Activated T-cell treated with anti-CD3 and anti-CD28 coated beads for 1 hour (primary cell): Measurements from ENCODE around the gene SAFB2.

Experiments used
- DNase-seq: peaks from one replicate; pipeline ENCODE4 v3.0.0-alpha.2; 2020; ENCODE audit warnings: low read depth

The SAFB2 gene

DNA sequence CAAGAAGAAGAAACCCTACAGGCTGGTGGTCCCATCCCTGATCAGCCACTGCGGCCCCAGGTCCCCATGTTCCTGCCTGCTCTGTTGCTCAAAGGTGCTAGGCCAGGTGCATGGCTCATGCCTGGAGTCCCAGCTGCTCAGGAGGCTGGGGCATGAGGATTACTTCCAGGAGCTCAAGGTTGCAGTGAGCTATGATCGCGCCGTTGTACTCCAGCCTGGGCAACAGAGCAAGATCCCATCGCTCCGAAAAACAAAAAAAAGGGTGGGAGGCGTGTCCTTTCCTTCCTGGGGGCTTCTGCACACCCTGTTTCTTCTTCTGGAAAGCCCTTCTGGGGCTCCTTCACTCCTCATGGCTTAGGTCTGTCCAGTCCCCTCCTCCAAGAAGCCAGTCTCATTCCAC lies 42.9 kb downstream of the SAFB2 start:
- DNase-seq: no peak

DNA sequence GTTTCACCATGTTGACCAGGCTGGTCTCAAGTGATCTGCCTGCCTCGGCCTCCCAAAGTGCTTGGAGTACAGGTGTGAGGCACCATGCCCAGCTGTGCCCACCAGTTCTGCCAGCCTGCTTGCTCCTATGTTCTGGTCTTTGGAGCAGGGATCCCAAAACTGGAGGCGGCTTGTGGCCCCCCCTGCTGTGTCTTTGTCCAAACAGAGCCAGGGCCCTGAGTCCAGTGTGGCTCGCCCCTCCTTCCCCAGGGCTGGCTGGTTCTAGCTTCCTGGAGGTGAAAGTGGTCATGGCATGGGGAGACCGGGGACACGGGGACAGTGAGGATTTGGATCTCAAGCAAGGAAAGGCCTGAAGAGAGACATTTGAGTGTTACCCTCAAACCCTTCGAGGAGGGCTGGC lies 43.3 kb downstream of the SAFB2 start:
- DNase-seq: no peak

DNA sequence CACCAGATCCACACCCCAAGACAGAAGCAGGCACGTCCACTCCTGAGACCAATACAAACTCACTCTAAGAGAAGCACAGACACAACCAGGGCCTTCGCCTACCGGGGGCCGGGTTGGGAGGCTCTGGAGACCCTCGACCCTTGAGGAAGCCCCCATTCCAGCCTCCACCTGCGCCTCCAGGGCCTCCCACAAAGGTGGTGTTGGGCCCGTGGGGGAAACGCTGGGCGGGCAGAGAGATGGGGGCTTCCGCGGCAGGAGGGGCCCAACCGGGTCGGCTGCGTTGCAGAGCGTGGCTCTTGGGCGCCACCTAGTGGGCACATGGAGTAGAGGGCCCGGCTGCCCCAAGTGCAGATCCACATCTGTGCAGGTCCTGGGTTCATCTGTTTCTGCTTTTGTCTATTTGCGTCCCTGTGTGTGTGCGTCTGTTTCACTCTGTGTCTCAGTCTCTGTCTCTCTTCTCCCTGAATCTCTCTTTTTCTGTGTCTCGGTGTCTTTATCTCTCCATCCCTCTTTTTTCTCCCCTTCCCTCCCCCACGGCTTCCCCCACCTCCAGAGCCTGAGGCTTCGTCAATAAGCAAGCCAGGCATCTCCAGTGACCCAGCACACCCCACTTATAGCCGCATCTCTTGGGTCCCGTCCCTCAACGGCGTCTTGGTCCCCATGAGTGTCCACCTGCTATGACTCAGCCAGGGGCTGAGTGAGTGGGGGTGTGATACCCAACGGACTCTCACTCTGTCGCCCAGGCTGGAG lies 44.3 kb downstream of the SAFB2 start:
- DNase-seq: peak; percentile 61

DNA sequence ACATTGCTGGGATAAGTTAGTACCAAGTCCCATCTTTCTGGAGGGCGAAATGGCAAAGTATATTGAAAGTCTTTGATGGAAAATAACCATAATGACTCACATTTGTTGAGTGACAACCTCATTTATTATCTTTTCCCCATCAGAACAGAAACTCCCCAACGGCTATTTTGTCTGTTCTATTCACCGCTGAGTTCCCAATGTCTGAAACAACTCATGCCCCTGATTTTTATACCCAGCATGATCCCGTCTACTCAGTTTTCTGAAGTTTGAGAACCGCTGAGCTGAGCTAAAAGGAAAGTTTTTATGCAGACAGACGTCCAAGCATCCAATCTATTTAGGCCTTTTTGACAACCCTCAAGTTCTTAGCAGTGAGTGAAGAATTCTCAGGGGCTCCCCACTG lies 47.0 kb downstream of the SAFB2 start:
- DNase-seq: no peak

DNA sequence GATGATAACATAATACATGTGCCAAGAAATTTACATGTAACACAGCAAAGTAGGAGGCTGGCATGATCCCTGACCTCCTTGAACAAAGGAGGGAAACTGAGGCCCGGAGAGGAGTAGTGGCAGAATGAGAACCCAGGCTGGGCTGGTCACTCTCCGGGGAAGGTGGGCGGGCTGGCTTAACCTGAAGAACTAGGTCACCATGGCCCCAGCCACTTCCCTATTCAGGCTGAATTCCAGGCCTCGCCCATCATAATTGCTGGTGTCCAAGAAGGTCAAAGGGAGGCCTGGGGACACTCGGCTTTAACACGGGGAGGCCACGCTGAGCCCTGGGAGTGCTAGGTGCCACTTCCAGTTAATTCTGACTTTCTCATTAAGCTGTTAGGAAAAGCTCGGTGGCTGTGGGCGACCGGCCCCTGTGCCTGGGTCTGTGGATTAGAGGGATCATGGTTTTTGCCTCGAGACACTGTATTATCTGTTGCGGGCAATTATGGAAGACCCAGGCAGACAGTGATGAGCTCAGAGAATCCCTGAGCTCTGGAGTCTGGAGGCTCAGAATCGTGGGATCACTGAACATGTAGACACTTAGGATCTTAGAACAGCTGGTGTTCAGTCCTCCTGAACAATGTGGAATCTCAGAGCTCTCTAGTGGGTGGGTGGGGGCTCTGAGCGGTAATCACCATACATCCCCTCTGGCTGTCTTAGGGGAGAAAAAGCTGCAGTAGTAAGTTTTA lies 49.9 kb downstream of the SAFB2 start:
- no peak for DNase-seq

DNA sequence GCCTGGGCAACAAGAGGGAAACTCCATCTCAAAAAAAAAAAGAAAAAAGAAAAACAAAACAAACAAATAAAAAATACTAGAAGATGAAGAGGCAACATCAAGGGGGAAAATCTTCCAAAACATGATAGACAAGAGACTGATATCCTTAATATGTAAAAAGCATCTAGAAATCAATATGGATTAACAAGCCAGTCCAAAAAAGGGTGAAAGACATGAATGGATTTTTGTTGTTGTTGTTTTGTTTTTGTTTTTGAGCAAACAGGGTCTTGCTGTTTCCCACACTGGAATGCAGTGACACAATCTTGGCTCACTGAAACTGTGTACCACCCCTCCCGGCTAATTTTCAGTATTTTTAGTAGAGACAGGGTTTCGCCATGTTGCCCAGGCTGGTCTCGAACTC lies 50.8 kb downstream of the SAFB2 start:
- DNase-seq: no peak

DNA sequence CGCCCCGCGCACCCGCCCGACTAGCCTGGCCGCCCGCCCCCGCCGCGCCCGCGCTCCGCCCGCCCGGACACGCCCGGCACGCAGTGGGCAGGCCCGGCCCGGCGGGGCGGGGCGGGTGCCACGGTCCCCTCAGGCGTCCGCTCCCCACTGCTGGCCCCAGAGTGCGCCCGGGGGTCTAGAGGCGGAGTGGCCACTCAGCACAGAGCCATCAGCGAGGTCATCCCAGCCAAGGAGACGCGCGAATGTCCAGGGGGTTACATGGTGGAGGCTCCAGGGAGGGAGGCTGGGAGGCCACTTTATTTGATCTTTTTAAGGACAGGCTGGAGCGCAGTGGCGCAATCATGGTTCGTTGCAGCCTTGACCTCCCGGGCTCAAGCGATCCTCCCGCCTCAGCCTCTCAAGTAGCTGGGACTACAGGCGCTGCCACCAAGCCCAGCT lies 54.6 kb downstream of the SAFB2 start:
- DNase-seq: no peak

DNA sequence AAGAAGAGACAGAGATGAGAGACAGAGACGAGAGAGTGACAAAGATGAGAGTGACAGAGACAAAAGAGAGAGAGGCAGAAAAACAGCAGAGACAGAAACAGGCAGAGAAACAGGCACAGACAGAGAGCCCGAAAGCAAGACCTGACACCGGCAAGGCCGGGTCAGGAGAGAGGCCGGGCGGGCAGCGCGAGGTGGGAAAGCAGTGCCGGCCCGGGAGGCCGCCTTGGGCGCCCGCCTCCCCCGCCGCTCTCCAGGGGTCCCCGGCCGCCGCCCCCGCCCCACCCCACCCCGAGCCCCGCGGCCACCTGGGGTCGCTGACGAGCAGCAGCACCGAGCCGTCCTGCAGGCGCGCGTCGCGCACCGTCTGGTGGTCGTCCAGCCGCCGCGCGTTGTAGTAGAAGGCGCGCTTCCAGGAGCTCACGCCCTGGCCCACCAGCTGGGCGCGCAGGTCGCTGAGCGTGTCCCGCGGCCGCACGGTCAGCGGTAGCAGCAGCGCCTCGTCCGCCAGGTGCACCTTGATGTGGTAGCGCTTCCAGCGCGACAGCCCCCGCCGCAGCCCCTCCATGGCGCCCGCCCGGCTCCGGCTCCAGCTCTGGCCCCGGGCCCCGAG lies 55.1 kb downstream of the SAFB2 start, which contains the start of gene TINCR:
TINCR (minus strand) TSS at position 594 of the 610 bp plus-strand sequence.
- DNase-seq: no peak

DNA sequence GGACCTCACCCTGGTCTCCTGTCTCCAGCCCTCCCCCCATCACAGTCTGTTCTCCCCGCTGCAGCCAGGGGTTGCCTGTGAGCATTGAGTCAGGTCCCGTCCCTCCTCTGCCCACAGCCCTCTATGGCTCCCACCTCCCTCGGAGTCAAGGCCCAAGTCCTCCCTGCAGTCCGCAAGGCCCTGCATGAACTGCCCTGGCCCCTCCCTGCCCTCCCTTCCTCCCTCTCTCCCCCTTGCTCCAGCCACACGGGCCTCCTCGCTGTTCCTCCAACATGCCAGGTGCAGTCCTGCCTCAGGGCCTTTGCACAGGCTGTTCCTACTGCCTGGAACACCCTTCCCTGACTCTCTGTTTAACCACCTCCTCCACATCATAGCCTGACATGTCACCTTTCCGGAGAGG lies 57.6 kb downstream of the SAFB2 start:
- DNase-seq: no peak

DNA sequence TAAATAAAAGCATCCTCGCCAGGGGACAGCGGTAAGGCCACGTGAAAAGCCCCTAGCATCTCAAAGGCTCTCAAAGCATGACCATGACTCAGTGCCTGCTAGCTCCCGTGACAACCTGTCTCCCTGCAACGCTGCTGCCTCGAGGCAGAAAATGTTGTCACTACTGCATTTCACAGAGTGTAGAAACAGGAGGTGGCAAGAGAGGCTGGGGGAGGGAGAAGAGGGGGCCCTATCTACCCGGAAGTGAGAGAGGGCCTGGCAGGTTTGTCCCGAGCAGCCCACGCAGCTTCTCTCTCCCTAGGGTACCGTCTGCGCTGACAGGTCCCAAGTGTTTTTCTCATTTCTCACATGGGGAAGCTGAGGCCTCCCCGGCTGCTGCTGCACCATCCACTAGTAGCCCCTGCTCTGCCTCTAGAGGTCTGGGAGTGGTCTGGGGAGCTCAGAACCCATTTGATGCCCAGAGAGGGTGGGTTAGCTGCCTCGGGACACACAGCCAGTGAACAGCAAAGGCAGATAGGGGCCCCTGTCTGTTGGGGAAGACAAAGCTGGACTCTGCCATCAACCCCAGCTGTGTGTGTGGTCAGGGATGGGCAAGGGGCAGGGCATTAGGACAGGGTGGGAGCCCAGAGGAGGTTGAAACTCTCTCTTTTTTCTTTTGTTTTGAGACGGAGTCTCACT lies 58.5 kb downstream of the SAFB2 start:
- DNase-seq: no peak

DNA sequence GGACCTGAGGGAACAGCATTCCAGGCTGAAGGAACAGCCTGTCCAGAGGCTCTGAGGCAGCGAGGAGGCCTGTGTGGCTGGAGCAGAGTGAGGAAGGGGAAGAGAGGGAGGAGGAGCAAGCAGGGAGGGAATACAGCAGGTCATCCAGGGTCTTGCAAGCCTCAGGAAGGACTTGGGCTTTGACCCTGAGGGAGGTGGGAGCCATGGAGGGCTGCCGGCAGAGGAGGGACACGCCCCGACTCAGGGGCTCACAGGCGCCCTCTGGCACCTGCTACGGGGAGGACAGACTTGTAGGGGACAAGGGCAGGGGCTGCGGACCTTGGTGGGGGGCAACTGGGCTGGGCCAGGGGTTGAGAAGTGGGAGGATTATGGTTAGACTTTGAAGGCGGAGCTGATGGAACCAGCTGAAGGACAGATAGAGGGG lies 59.6 kb downstream of the SAFB2 start:
- no peak for DNase-seq

DNA sequence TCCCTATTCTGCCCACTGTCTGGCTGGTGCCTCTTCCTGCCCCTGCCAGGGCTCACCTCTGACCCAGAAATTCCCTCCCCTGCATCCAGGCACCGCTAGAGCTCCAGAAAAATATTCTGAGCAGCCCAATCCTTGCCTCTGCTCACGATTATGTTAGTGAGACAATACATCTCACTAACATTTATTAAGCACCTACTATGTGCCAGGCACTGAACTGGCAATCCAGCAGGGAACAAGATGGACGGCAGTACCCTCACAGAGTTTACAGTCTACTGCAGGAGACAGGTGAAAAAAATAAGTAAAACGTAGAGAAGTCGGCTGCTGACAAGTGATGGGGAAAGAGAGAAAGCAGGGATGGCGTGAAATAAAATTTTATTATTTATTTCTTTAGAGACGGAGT lies 60.3 kb downstream of the SAFB2 start:
- DNase-seq: no peak

DNA sequence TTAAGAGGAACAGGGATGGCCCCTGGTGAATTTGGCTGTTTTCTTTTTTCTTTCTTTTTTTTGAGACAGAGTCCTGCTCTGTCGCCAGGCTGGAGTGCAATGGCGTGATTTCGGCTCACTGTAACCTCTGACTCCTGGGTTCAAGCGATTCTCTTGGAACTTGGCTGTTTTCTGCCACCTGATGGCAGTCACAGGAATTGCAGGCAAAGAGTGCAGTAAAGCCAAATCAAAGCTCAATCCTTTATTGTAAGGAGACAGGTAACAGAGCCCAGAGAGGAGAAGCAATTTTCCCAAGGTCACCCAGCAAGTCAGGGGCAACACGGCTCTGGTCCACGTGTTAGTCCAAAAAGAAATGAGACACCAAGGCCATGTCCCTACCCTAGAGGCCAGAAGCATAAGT lies 61.0 kb downstream of the SAFB2 start:
- no peak for DNase-seq

DNA sequence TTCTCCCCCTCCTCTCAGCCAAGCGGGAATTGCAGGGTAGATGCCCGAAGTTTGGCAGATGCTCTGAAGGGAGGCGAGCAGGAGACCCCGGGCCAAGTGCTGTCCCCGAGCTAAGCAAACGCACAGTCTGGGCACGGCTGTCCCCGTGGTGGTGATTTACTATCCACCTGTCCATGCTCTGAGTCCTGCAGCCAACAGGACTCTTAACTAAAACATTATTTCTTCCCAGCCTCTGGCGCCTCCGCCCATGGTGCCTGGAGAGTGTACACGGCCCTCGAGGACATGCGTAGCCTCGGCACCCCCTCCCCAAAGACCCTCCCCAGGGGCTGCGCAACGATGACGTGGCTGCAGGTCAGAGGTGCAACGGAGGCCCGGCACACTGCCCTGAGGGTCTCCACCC lies 62.4 kb downstream of the SAFB2 start:
- no peak for DNase-seq

DNA sequence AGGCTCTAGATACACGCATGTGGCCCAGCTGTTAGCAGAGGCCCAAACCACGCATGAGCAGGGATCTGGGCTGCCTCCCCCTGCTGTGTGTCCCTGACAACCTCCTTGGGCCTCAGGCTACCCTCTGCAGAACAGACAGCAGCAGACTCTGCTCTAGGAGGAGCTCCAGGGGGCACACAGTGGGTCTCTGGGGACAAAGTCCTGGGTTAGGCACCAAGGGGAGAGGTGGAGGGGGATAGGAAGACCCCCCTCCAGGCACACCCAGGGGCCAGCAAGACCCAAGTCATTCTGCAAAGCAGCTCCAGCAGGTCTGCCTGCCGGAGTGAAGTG lies 62.8 kb downstream of the SAFB2 start:
- no peak for DNase-seq

DNA sequence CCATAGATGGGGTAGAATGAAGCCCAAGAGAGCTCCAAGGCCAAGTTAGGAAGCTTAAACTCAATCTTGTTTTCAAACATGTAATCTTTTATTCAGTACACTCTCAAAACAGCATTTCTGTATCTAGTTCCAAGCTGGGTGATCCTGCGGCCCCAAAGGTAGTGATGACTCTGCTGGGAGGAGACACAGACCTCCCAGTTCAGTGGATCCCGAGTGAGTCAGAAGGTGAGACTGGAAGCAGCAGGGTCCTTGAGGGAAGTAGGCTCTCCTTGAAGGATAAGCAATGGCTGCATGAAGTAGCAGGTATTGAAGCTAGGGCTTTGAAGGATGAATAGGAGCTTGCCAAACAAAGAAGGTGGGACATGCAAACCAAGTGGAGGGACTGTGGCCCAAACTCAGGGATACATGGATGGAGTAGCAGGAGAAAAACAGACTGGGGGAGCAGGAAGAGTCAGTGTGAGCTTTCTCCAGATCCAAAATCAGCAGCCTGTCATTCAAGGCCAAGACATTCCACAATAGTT lies 64.4 kb downstream of the SAFB2 start:
- no peak for DNase-seq

DNA sequence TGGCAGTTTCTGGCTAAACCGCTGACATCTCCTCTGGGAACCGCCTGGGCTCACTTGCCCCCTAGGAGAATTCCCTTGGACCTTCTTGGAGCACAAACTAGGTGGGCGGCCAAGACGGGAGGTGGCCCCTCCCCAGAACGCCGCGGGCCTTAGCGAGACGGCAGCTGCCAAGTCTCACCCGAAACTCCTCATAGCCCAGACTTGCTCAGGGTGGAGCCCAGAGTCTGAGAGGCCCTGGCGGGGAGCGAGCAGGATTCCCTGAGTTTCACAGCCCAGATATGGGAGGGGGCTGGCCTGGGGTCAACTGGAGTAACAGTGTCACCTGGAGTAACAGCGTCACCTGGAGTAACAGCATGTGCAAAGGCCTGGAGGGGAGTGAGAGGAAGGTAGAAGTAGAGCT lies 64.9 kb downstream of the SAFB2 start:
- no peak for DNase-seq

DNA sequence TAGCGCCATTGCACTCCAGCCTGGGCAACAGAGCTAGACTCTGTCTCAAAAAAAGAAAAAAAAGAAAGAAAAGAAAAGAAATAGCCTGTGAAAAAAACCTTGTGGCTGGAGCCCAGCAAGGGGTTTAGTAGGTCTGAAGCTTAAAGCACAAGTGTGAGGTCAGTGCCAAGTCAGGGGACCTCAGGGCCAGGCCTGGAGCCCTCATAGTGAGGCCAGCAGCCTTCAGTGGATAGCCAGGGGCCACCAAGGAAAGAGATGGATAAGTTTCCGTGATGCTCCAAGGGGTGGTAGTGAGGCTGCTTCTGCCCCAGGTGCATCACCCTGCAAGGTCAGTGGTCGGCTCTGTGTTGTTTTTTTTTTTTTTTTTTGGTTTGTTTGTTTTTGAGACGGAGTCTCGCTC lies 67.7 kb downstream of the SAFB2 start:
- no peak for DNase-seq

DNA sequence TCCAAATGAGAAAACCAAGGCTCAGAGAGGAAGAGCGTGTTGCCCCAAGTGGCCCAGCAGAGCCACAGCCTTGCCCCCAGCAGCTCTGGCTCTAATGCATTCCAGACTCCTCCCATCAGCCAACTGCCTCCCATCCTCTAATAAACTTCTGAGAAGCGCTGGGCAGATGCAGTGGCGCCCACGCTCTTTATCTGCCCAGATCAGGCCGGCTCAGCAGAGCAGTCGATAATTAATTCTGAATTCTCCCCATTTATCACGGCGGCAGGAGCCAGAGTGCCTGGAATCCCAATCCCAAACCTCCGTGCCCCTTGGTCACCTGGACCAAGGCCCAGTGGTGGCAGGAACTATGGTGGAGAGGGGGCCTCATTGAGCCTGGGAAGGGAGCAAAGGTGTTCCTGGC lies 68.7 kb downstream of the SAFB2 start:
- DNase-seq: no peak

DNA sequence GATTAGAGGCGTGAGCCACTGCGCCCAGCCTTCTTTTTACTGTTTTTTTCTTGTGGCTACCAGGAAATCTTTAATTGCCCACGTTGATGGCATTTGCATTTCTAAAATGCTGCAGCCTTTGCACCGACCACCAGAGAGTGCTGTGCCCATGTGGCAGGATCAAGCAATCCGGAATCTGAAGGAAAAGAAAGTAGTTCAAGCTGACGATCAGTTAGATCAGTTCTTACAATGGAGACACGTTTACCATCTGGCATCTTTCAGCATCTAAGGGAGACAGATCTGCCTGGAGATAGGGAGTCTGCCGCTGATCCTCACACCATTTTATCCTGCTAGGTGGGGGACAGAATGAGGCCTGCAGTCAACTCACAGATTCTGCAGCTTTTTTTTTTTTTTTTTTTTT lies 74.7 kb downstream of the SAFB2 start:
- no peak for DNase-seq

DNA sequence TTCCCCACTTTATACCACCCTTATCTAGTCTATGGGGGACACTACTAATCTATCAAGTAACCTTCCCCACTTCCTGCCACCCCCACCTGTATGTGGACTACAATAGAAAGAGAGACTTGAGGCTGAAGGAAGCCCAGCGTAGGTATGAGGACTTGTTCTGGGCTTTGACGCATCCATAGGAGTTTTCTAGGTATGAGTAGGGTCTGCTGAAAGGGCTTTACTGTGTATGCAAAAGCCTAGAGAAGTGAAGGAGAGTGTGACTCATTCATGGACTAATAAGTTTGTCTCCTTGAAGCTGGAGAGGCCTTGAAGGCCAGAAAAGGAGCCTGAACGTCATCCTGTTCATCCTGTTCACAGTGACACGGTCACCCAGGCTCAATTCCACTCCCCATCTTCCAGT lies 76.6 kb downstream of the SAFB2 start:
- DNase-seq: no peak

DNA sequence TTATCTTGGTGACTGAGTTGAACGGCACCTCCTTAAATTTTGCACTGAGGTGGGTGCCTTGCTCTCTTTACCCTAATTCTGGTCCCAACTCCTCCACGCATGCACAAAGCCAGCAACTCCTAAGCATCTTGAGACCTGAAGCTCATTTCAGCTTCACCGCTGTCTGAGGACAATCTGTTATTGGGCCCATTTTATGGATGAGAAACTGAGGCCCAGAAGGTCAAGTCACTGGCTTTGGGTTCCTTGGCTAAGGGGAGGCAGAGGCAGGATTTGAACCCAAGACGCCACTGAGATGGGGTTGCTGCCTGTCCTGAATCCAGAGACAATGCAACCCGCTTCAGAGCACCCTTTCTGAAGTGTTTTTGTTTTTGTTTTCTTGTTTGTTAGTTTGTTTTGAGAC lies 77.5 kb downstream of the SAFB2 start:
- no peak for DNase-seq

DNA sequence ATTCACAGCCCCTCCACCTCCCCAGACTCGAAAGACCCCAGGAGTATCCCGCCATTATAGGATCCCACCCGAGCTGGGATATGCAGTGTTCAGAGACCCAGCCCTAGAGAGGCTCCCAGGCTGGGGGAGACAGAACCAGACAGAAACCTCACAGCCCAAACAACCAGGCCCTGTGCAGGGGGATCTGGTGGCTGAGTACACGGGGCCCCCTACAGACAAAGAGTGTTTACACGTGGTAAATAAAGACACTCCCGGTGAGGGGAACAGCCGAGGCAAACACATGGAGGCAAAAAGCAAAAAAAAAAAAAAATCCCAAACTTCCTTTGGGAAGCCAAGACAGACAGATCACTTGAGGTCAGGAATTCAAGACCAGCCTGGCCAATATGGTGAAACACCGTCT lies 79.9 kb downstream of the SAFB2 start:
- no peak for DNase-seq
